Gastroesophageal sphincter (tissue), 4 donors: ENCODE data around the gene CHST15. TPM values are rescaled to one million over a fixed set of nuclear protein-coding genes. Genes with fewer than 3 reads are reported as not detected.

ENCODE experiments used
- ATAC-seq: fragments of 150-250 bp; one replicate; pipeline ENCODE4 v1.9.1; 2016; ENCODE audit warnings: mild to moderate bottlenecking, moderate library complexity
- H3K27ac ChIP-seq, 4 donors: fragments of 200-600 bp; sonication (generic) in 3 of 4; 1 replicate in 3 of 4; 2 replicates in 1 of 4; pipeline ENCODE4 v1.5.1; 2016 to 2019
- H3K27me3 ChIP-seq: fragments of 200-600 bp; sonication (generic); one replicate; pipeline ENCODE4 v1.5.1; 2019
- H3K36me3 ChIP-seq, 2 donors: fragments of 200-600 bp; sonication (generic); one replicate each; pipeline ENCODE4 v1.5.1; 2019; ENCODE audit warnings: control low read depth in 1 of 2
- H3K4me1 ChIP-seq, 3 donors: fragments of 200-600 bp; sonication (generic); 1 replicate in 2 of 3; 2 replicates in 1 of 3; pipeline ENCODE4 v1.5.1; 2016 to 2019; ENCODE audit warnings: control low read depth in 2 of 3
- H3K4me3 ChIP-seq, 2 donors: fragments of 200-600 bp; sonication (generic); one replicate each; pipeline ENCODE4 v1.5.1; 2019; ENCODE audit warnings: mild to moderate bottlenecking in 1 of 2, moderate library complexity in 1 of 2
- H3K9me3 ChIP-seq, 3 donors: fragments of 200-600 bp; sonication (generic); one replicate each; pipeline ENCODE4 v1.5.1; 2017 to 2019; ENCODE audit warnings: control low read depth in 2 of 3
- CTCF ChIP-seq, 4 experiments: fragments of 200-600 bp in 2 of 4; fragments of 450-650 bp in 2 of 4; sonication (generic) in 1 of 4; IDR thresholded peaks; one replicate each; pipeline ENCODE4 v1.5.1; 2017 to 2019; ENCODE audit warnings: antibody characterized with exemption in 4 of 4, mild to moderate bottlenecking in 2 of 4, moderate library complexity in 2 of 4
- EP300 ChIP-seq: sonication (generic); formaldehyde crosslinking; IDR thresholded peaks from one replicate; pipeline ENCODE4 v1.6.1; 2017; ENCODE audit warnings: antibody characterized with exemption, mild to moderate bottlenecking
- POLR2A ChIP-seq, 2 donors: fragments of 450-650 bp; IDR thresholded peaks; one replicate each; pipeline ENCODE4 v1.6.1; 2017; ENCODE audit warnings: antibody characterized with exemption in 2 of 2, mild to moderate bottlenecking in 2 of 2, moderate library complexity in 1 of 2
- POLR2AphosphoS5 ChIP-seq: sonication (generic); formaldehyde crosslinking; IDR thresholded peaks from one replicate; pipeline ENCODE4 v1.6.1; 2017; ENCODE audit warnings: antibody characterized with exemption
- WGBS, 2 donors: methylation state at CpG; one replicate each; pipeline ENCODE4 v1.1.5; 2018; ENCODE audit warnings: low coverage in 1 of 2; 5-methylcytosine and 5-hydroxymethylcytosine counted together
- total RNA-seq, 4 donors: library from RNA; depleted of rRNA; stranded (reverse); fragments of >200 nt; gene quantifications; one replicate each; pipeline ENCODE4 v1.1.0, GENCODE V29; 2016

CHST15 gene
- total RNA-seq, 4 donors from 2014 or later, result 63.5 to 87.5 (median 74.3) TPM

DNA sequence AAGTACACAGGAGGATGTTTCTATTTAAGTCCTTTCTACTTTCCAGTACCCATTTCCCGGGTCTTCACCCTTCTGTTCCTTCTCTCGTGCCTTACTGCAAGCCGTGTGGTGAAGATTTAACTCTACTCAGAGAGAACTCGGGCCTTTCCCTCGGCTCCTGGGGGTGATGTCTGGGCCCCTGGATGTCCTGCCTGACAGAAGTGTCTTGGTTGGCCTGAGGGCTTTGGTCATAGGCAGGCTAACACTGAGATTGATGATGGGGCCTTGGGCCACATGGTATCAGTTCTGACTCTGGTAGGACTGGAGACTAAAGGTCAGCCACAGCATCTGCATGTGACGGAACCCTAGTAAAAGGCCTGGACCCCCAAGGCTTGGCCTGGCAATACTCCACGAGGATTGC lies 80.4 kb downstream of the CHST15 start:
- no peak for ATAC-seq
- peak overlapping the region in 2 of 4 donors; percentile 86 to 92 for H3K27ac ChIP-seq

GRCh38 chr10:124012583-124012982 lies 80.8 kb downstream of the CHST15 start:
- no peak for TF ChIP-seq EP300
- no peak for TF ChIP-seq POLR2AphosphoS5
- no peak for TF ChIP-seq CTCF (IDR thresholded peaks at IDR 0.05)
- no peak for TF ChIP-seq POLR2A (IDR thresholded peaks at IDR 0.05)
- peak overlapping the region in 2 of 4 donors; percentile 86 to 92 for H3K27ac ChIP-seq
- peaks cover 4 to 79% (median 20%) of the 10 kb centered on the region in 3 donors for H3K4me1 ChIP-seq
- H3K36me3 ChIP-seq, result peaks cover 0 to 65% of the 10 kb centered on the region in 2 donors
- no peaks in the 10 kb centered on the region for H3K9me3 ChIP-seq
- WGBS, 2 donors, result 100% methylated on average over 1 of the region's 3 CpGs
- ATAC-seq, result no peak
- H3K4me3 ChIP-seq, result no peak overlapping the region
- no peaks in the 10 kb centered on the region for H3K27me3 ChIP-seq

More for the DNA sequence above, 80.4 kb downstream of the CHST15 start:
- no peak overlapping the region for H3K4me3 ChIP-seq
- no peaks in the 10 kb centered on the region for H3K9me3 ChIP-seq
- 86 to 88% methylated on average over 3 of the region's 7 CpGs for WGBS, 2 donors
- H3K4me1 ChIP-seq, result peaks cover 4 to 79% (median 20%) of the 10 kb centered on the region in 3 donors
- TF ChIP-seq EP300, result no peak
- no peak for TF ChIP-seq POLR2A (IDR thresholded peaks at IDR 0.05)
- no peak for TF ChIP-seq CTCF (IDR thresholded peaks at IDR 0.05)
- TF ChIP-seq POLR2AphosphoS5, result no peak
- peaks cover 0 to 64% of the 10 kb centered on the region in 2 donors for H3K36me3 ChIP-seq
- H3K27me3 ChIP-seq, result no peaks in the 10 kb centered on the region

- TF ChIP-seq POLR2AphosphoS5 (no peak), EP300 (no peak), POLR2A (IDR thresholded peaks at IDR 0.05) (no peak), CTCF (IDR thresholded peaks at IDR 0.05) (no peak)
Observed at GRCh38 chr10:124012066-124012465, 81.3 kb downstream of the CHST15 start.

DNA sequence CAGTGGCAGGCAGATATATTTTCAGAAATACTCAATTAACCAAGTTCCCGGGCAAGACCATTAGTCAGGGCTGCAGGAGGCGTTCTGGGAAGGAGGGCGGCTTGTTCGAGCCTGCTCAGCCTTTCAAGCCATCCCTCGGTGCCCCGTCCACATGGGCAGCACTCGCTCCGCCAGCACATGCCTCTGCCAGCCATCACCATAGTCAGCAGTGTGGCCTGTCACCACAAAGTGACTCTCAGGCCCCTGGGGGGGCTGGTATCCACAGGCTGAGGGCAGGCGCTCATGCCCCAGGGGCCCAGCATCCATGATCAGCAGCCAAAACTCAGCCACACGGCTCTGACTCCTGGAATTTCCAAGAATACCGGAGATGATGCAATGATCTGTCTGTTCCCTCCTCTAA lies 81.9 kb downstream of the CHST15 start:
- WGBS, 2 donors, result 33 to 57% methylated on average over 2 to 3 of the region's 11 CpGs
- peak overlapping the region; percentile 86 to 94 (median 90) for H3K27ac ChIP-seq

More at GRCh38 chr10:124012066-124012465, 81.3 kb downstream of the CHST15 start:
- Histone ChIP-seq H3K9me3 (no peaks in the 10 kb centered on the region), H3K36me3 (peaks cover 0 to 68% of the 10 kb centered on the region in 2 donors), H3K4me3 (no peak overlapping the region), H3K27ac (peak overlapping the region in 3 of 4 donors; percentile 86 to 92 (median 88)), H3K27me3 (no peaks in the 10 kb centered on the region), H3K4me1 (peaks cover 4 to 79% (median 18%) of the 10 kb centered on the region in 3 donors)
- ATAC-seq, result no peak
- WGBS, 2 donors, result 96% methylated on average over 3 of the region's 5 CpGs; no CpG with 5 or more reads in 1 of the 2 donors

More for the DNA sequence above, 81.9 kb downstream of the CHST15 start:
- TF ChIP-seq EP300, result no peak
- TF ChIP-seq POLR2A (IDR thresholded peaks at IDR 0.05), result no peak
- no peak for TF ChIP-seq CTCF (IDR thresholded peaks at IDR 0.05)
- no peak for TF ChIP-seq POLR2AphosphoS5
- peaks cover 0 to 71% of the 10 kb centered on the region in 2 donors for H3K36me3 ChIP-seq
- ATAC-seq, result no peak
- H3K27me3 ChIP-seq, result no peaks in the 10 kb centered on the region
- no peaks in the 10 kb centered on the region for H3K9me3 ChIP-seq
- H3K4me1 ChIP-seq, result peaks cover 7 to 79% (median 17%) of the 10 kb centered on the region in 3 donors
- H3K4me3 ChIP-seq, result no peak overlapping the region
